ENCODE measurements around the gene GMPPA.

The GMPPA gene

DNA sequence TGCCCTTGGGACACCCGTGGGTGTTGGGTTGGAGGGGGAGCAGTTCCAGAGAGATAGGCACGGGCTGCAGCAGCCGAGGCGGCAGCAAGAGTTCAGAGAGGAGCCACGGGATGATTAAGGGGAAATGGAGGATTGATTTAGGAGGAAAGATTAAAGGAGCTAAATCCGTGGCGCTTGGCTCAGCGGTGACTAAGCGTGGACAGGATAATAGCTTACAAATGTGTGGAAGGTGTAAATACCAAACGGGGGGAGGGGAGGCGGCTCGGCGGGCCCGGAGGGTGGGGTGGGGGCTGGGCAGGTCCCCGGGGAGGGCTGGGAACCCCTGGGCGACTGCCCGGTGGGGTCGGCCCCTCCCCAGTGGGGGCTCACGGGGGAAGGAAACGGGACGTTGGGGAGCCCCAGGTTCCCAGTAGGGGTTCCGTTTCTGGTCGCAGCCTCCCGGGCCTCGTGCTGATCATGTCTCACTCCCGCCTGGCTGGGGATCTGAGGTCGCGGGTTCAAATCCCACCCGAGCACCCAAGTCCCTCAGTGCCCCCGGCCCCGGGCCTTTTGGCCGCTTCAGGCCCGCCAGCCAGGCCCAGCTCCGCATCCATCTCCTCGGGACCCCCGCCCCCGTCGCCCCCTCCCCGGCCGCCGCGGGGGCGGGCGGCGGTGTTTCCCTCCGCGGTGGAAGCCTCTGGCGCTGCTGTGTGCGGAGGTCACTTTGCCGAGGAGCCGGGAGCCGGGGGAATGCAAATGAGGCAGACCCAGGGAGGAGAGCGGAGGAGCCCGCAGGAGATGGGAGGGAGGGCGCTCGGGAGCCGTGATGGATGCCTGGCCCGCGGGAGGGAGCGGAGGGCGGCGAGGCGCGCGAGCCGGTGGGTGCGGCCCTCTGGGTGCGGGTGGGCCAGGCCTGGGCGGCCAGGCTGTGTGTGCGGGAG is 23.7 kb downstream of the GMPPA start:
- no peak for DNase-seq

DNA sequence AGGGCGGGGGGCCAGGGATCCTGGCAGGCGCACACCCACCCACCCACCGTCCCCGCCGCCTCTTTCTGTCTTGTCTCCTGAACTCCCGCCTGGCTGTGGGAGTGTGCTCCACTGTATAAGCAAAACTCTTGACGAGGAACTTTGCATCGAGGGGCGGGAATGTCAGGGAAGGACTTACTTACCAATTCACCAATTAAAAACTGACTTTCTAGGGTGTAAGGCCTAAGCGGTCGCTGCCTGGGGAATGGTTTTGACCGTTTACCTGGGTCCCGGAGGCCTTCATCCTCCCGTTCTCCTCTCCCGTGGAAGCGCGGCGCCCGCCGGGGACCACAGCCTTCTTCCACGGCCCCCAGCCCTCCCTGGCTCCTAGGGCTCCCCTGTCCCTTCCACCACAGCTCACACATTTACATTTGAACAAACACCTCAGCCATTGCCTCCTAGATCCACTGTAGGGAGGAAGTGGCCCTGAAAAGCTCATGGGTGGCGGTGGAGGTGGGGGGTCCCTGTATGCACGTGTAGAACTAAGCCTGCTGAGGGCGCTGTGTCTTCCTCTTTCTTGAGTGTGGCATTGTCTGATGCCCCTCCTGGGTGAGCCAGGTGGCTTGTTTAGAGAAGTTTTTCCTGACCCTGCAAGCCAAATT is 24.5 kb downstream of the GMPPA start:
- DNase-seq, result no peak

DNA sequence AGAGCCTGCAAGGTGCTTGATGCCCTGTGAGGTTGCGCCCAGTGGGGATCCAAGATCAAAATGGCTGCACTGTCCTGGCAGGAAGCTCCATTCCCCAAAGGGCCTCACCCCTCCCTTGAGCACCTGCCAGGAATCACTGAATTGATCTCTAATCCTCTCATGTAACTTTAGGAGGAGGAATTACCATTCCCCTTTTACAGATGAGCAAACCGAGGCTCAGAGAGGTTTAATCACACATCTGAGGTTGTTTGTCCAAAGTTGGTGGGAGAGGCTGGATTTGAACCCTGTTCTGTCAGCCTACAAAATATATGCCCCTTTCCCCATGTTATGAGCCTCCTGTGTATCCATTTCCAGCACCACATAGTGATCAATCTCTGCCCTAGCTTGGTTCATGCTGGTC is 26.1 kb downstream of the GMPPA start:
- no peak for DNase-seq

DNA sequence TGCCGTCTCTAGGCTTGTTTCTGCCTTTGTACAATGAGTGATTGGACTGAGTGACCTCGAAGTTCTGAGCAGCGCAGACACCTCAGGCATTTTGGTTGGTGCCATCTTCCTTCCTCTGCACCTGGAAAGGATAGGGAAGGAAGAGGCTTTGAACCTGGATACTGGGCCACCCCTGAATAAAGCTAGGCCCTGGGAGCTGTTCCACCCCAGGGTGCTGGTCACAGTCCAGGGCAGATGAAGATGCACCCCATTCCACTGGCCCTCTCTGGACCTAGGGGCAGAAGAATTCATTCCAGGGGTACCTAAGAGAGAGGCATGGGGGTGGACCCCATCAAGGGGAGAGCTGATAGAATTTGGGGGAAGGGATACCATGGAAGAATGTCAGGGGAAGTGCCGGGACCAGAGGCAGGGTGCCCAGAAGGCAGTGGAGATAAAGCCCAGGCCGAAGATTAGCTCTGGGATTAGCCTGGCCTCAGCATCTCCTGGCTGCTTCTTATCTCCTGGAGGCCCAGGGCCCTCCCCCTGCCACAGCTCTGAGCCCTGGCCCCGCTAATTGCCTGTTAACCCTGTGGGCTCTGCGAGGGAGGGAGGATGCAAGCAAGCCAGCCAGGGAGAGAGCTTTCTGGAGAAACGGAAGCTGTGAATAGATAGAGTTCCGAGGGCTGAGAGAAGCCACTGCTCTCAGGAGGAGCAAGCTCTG is 27.0 kb downstream of the GMPPA start:
- DNase-seq, result no peak

DNA sequence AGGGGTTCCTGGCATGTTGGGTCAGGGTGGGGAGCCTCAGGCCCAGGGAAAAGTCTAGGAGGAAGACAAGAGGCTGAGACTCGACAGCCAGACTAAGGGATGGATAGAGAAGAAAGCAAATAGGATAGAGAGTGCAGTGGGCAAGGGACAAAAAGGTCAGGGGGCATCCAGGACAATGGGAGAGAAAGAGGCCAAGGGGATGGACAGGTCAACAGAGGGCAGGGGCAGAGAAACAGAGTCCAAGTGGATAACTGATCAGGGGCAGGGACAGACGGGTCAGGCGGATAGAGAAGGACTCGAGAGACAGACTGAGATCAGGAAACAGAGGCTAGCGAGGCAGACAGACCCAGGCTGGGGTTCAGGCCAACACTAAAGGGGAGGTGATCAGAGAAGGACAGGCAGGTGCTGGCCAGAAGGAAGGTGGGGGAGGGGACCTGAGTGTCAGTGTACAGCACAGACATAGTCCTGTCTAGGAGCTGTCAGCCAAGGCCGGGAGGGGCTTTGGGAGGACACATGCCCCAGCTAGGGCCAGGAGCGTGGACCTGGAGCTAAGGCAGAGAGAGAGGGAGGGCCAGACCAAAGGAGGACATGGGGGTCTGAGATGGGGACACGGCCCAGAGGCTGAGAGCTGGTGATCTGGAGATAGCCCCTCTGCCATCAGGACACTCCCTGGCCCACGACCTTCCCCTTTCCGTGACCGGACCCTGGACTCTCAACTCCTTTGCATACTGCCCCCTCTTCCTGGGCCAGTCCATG is 27.8 kb downstream of the GMPPA start:
- DNase-seq, result no peak

DNA sequence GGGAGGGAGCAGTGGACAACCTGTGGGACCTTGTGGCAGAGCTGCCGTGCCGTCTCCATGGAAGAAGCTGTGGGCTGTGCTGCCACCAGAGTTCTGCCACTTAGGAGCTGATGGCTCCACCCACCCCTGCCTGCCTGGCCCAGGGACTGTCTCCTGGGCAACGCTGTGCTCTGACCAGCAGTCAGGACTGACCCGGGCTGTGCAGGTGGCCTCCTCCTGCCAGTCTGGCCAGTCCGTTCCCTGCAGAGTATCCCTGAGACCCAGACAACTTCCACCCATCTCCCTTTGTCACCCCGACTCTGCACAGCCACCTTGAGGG is 28.3 kb downstream of the GMPPA start:
- no peak for DNase-seq

DNA sequence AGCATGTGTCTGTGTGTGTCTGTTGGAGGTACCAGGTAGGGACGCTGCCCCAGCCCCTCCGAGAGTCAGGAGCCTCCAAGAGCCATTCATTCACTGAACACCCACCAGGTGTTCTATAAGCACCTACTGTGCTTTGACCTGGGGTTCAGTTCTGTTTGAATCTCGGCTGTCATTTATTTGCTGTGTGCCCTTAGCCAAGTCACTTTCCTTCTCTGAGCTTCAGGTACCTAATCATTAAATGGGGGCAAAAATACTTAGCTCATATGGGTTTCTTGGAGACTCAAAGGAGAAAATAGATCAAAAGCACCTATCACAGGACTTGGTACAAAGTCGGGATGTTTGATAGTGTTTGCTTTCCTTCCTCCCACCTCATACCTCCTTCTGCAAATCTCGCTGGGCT is 28.8 kb downstream of the GMPPA start:
- DNase-seq, result no peak

DNA sequence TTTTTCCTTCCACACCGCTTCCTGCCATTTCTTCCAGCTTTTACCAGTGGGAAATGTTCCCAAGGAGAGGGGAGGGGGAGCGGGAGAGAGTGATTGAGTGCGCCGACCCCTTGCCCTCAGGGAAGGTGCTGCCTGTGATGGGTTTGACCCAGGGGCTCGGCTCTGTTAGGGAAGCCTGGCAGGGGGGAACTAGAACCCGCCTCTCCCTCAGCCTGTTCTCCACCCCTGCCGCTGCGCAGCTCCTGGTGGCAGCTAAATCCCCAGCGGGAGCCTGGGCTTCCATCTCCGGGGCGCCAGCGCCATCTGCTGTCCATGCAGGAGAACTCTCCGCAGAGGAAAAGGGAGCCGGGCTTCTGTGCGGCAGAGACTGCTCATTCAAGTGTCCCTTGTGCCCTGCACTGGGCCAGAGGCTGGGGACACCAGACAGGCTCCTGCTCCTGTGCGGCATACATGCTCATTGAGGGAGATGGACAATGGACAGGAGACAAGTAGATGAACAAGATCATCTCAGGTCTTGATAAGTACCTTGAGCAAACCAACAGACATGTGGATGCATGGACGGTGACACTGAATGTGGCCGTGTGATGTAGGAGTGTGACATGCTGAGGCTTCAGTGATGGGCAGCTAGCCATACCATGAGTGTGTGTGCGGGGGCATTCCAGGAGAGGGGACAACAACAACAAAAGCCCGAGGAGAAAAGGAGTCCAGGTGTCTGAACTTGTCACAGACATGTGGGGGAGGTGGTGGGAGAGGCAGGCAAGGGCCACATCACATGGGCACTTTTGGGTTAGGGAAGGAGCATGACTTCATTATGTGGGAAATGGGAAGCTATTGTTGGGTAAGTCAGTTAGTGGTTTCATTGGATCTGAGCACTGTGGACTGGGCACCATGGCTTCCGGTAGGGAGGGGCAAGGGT is 31.6 kb downstream of the GMPPA start:
- DNase-seq, result peak; percentile 82 to 84

DNA sequence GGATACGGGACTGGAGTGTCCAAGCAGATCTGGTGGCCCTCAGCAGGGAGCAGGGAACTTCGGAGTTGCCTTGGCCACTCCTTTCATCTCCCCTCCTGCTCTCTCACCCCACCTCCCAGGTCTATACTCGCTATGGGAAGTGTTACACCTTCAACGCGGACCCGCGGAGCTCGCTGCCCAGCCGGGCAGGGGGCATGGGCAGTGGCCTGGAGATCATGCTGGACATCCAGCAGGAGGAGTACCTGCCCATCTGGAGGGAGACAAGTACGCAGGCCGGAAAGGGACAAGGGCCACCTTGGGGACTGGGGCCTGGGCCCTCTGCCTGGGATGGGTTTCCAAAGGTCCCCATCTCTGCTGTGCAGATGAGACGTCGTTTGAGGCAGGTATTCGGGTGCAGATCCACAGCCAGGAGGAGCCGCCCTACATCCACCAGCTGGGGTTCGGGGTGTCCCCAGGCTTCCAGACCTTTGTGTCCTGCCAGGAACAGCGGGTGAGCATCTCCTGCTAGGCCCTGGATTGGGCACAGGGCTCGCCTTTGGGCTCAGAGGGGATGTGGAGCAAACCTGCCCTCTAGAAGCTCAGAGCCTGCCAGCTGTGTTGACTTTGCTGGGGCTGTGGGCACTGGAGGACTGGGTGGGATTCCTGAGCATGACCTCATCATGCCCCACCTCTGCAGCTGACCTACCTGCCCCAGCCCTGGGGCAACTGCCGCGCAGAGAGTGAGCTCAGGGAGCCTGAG is 33.1 kb downstream of the GMPPA start:
- no peak for DNase-seq

DNA sequence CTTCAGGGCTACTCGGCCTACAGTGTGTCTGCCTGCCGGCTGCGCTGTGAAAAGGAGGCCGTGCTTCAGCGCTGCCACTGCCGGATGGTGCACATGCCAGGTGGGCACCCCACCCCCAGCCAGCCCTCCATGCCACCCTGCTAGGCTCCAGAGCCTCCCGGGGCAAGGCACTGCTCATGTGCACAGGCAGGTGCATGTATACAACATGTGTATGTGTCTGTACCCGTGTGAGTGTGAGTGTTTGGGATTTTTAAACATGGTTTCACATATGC is 33.6 kb downstream of the GMPPA start:
- no peak for DNase-seq

DNA sequence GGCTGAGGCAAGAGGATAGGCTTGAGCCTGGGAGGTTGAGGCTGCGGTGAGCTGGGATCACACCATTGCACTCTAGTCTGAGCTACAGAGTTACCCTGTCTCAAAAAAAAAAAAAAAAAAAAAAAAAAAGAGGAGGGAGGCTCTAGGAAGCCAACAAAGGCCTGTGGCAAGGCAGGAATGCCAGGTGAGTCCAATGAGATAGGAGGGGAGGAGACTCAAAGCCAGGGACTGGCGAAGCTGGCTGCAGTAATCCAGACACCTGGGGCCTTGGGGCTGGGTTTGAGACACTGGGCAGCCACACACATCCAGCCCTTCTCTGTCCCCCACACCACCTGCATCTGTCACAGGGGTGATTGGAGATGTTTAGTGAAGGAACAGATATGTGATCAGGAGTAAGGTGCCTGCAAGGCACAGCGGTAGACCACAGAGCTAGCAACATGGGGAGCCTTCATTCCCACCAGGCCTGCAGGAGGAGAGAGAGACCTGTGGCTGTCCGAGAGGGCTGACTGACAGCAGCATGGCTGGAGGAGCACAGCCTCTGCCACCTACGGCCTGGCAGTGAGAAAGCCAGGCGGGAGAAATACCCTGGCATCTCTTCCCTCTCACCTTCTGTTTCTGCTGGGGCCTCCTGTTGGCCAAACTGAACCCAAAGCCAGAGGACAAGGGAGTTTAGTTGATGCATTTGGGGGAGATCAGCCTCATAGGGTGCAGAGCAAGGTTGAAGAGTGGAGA is 35.4 kb downstream of the GMPPA start:
- no peak for DNase-seq

DNA sequence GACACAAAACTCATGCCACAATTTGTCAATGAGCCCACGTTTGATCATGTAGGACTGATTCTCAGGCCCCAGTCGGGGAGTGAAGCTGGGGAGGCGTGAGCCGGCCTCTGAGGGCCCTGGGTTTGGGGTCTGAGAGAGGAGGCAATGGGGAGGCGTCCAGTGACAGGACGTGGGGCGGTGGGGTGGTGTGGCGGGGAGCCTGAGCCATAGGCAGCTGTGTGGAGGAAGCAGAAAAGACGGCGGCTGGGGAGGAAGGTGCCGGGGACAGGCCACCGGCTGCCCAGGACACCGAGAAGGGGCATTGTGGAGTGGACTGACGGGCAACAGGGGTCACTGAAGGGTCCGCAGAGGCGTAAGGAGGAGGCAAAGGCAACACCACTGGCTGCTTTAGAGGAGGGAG is 37.7 kb downstream of the GMPPA start:
- DNase-seq, result no peak

DNA sequence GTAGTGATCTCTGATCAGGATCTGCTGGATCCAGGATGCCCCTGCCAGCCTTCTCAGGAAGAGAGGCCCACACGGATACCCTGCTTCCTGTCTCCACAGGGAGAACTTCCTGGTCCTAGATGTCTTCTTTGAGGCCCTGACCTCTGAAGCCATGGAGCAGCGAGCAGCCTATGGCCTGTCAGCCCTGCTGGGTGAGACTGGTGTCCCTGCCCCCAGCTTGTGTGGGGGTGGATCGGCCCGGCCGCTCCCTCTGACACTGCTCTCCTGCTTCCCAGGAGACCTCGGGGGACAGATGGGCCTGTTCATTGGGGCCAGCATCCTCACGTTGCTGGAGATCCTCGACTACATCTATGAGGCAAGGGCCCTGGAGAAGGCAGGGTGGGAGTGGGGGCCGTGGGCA is 38.3 kb downstream of the GMPPA start:
- DNase-seq, result no peak

DNA sequence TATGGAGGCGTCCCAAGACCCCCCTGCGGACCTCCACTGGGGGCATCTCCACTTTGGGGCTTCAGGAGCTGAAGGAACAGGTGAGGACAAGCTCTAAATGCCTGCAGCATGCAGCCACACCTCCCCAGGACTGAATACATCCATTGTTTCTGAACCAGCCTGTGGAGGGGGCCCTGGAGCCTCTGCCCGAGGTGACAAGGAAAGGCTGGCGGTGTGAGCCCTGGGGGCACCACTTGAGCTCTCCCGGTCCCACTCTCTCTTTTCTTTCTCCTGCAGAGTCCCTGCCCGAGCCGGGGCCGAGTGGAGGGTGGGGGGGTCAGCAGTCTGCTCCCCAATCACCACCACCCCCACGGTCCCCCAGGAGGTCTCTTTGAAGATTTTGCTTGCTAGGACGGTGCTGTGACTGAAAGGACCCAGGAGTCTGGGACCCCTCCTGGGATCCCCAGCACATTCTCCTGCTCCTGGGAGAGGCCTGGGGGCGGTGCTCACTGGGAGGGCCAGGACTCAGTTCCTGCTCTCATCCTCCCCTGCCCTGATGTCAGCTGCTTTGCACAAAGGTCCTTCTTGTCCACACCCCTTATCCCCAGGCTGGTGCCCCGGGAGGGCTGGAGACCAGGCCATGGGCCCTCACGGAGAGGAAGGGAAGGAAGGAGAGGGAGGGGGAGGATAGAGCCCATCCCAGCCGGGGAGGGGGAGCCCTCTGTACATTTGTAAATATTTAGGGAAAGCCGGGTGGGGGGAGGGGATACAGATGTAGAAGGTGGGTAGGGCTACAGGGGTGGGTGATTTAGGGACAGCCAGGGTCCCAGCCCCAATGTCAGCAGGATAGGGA is 39.2 kb downstream of the GMPPA start:
- DNase-seq, result no peak

DNA sequence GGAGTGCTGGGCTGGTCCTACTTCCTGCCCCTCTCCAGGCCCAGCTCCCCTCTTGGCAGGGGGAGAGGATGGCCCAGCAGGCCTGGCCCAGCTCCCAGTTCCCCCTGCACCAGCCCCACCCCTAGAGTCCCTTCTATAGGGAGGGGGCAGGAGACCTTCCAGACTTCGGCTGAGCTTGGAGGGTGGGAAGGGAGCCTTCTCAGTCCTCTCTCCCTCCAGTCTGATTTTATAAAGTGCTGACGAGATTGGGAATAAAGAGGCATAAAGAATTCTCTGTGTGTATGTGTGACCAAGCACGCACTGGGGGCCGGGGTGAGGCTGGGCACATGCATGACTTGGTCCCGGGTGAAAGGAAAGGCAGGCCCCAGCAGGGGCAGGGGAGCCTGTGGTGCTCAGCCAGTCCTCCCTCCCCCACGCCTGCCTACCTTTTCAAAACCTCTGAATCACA is 39.8 kb downstream of the GMPPA start:
- no peak for DNase-seq

DNA sequence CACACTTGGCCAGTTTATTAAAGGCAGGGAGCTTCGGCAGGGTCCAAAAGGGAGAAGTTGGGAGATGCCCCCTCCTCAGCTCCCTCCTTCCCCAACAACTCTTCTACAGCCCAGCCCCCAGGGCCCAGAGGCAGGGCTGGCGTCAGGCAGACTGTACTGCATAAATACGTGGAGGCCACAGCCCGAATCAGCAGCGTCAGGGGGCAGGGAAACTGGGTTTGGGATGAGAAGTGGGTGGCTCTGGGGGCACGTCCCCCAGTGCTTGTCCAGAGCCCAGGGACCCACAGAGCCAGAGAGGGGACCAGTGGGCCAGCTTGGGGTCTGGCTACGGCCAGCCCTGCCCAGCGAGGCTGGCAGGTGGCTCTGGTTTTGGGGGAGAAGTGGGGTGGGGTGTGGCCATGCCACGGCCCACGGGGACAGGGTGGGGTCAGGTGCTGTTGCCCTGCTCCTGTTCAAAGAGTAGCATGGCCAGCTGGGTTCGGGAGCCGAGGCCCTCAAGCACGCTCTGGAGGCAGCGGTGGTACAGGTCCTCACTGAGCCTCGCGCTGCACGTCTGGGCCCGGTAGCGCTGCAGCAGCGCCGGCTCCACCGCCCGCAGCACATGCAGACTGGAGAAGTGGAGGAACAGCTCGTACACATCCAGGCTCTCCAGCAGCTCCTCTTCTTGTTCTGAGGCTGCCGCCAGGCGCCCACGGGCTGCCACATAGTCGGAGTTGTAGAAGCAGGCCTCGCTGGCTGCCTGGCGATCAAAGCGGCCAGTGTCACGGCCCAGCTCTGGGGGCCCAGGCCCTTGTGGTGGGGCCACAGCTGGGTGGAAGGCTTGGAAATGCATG is 40.5 kb downstream of the GMPPA start:
- DNase-seq, result no peak

DNA sequence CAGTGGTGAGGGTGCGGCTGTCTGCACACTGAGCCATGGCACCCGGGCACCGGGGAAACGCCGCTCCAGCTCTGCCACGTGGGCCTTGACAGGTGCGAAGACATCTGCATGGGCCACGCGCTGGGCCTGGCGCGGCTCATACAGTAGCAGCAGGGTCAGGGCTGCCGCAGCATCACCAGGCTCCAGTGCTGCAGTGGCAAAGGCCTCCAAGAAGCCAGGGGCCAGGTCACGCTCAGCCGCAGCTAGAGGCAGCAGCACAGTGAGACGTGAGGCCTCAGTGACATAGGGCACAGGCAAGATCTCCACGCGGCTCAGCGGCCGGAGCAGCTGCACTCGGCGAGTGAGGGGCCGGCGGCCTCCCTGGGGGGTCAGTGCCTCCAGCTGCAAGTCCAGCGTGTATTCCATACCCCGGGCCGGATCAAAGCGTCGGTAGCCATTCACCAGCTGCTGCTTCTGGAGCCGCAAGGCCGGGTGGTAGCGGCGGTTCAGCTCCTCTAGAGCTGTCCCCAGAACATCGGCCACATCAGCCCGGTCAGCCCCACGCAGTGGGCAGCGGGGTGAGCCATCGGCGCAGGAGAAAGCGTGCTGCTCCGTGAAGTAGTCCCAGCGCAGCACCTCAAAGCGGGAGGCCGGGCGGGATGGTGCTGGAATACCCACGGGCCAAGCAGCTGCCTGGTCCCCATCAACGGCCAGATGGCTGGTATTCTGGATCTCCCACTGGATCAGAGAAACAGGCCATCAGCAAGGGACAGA is 41.4 kb downstream of the GMPPA start:
- DNase-seq, result no peak
